Measurements from ENCODE around the gene PCOLCE2.

DNA sequence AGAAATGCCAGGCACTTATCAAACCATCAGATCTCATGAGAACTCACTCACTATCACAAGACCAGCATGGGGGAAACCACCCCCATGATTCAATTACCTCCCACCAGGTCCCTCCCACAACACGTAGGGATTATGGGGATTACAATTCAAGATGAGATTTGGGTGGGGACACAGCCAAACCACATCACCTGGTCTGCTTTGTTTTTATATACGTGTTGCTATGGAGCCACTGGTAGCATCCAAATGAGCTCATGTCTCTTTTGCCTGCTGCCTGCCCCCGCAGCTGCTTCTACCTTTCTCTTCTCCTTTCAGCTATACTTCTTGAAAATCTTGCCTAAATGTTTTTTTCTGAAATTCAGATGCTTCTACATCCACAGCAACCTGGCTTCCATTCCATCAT, 26.8 kb upstream of the PCOLCE2 start:
- TF ChIP-seq, protein P1, sequence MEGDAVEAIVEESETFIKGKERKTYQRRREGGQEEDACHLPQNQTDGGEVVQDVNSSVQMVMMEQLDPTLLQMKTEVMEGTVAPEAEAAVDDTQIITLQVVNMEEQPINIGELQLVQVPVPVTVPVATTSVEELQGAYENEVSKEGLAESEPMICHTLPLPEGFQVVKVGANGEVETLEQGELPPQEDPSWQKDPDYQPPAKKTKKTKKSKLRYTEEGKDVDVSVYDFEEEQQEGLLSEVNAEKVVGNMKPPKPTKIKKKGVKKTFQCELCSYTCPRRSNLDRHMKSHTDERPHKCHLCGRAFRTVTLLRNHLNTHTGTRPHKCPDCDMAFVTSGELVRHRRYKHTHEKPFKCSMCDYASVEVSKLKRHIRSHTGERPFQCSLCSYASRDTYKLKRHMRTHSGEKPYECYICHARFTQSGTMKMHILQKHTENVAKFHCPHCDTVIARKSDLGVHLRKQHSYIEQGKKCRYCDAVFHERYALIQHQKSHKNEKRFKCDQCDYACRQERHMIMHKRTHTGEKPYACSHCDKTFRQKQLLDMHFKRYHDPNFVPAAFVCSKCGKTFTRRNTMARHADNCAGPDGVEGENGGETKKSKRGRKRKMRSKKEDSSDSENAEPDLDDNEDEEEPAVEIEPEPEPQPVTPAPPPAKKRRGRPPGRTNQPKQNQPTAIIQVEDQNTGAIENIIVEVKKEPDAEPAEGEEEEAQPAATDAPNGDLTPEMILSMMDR (conservative IDR thresholded peaks at IDR 0.05 in 1 of 2, IDR thresholded peaks at IDR 0.05 in 1 of 2; ENCODE audit: extremely low read depth in 1 of 2, insufficient read depth in 1 of 2, low read depth in 1 of 2, low read length in 2 of 2) = no peak
- TF ChIP-seq EZH2 (IDR thresholded peaks at IDR 0.05; ENCODE audit: borderline replicate concordance, low read length) = no peak

All from mammary epithelial cell (primary cell).